Central memory CD8-positive, alpha-beta T cell (primary cell): ENCODE data around the gene PTPRM.

Source experiments
- ATAC-seq: fragments of 150-1000 bp; cut with Tn5 transposase; replicated peaks from 2 replicates; pipeline ENCODE4 v1.10.0; 2022; ENCODE audit warnings: mild to moderate bottlenecking, moderate FRiP score, moderate number of reproducible peaks; ENCODE audit not compliant: poor library complexity, severe bottlenecking; ENCODE audit errors: extremely low read depth
- DNase-seq, 2 donors: peaks; one replicate each; pipeline ENCODE4 v3.0.0; 2021; ENCODE audit warnings: low spot score in 2 of 2
- H3K27ac Mint-ChIP-seq: one replicate; pipeline ENCODE4 v1.8.0; 2022; ENCODE audit warnings: low read depth, mild to moderate bottlenecking, moderate library complexity, mixed read lengths
- H3K27me3 Mint-ChIP-seq: one replicate; pipeline ENCODE4 v1.8.0; 2022; ENCODE audit warnings: mixed read lengths
- H3K36me3 Mint-ChIP-seq: one replicate; pipeline ENCODE4 v1.8.0; 2022; ENCODE audit warnings: mild to moderate bottlenecking, moderate library complexity, mixed read lengths; ENCODE audit not compliant: insufficient read depth
- H3K4me1 Mint-ChIP-seq: one replicate; pipeline ENCODE4 v1.8.0; 2022; ENCODE audit warnings: mixed read lengths
- H3K4me3 Mint-ChIP-seq: one replicate; pipeline ENCODE4 v1.8.0; 2022; ENCODE audit warnings: mild to moderate bottlenecking, moderate library complexity, mixed read lengths
- H3K9me3 Mint-ChIP-seq: one replicate; pipeline ENCODE4 v1.8.0; 2022; ENCODE audit warnings: mixed read lengths

Gene PTPRM

DNA sequence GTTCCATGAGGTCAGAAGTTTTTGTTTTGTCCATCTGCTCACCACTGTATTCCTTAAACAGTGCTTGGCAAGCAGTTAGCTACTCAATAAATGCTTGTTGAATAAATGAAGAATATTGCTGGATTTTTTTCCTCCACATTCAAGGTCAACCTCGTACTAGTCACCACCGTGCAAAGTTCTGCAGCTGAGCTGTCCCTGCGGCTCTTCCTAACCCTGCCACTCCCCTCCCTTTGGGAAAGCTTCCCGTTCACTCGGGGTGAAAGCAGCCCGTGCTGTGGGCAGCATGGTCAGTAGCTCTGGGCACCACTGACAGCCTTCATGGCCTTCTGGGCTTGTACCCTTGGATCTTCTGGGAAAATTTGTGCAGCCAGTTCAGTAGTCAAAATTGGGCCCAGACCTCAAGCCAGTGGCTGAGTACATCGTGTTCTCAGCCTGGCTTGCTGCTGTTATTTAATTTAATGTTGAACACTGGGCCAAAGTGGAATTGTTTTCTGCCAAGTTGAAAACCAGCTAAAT, 572.8 kb downstream of the PTPRM start:
- H3K36me3 Mint-ChIP-seq, result peaks cover 4% of the 10 kb centered on the region
- no peak overlapping the region for H3K27ac Mint-ChIP-seq
- H3K4me1 Mint-ChIP-seq, result peaks cover 5% of the 10 kb centered on the region
- ATAC-seq (no peak), DNase-seq (no peak)
- no peak overlapping the region for H3K4me3 Mint-ChIP-seq
- no peaks in the 10 kb centered on the region for H3K27me3 Mint-ChIP-seq
- peaks cover 4% of the 10 kb centered on the region for H3K9me3 Mint-ChIP-seq

DNA sequence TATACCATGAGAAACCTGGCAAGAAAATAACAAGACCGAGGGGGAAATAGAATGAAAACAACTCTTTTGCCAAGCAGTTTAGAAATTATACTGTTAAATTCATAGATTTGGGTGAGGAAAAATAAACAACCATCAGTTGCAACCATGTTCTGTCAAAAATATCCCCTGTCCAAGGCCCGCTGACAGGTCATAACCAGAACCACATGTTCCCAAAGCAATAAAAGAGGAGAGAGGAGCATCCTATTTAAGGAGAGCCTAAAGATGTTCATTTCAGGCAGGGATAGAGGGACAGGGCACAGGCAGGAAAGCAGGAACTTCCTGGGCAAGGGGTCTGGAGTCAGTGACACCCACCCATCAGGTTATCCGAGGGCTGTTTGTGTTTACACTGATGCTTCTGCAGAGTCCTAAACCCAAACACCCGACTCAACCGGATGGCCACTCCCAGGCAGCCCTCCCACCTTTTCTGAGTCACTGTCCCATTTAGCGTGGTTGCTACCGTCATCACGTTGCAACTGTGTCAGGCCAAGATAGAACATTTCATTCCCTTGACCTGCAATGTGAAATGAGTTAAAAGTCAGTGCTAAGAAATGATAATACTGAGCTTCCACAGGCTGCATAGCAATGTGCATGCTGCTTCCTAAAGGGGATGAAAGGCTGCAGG, 573.9 kb downstream of the PTPRM start:
- Mint-ChIP-seq H3K4me1 (peaks cover 5% of the 10 kb centered on the region), H3K9me3 (peaks cover 5% of the 10 kb centered on the region), H3K4me3 (no peak overlapping the region), H3K27ac (no peak overlapping the region), H3K36me3 (peaks cover 4% of the 10 kb centered on the region), H3K27me3 (no peaks in the 10 kb centered on the region)
- DNase-seq (no peak), ATAC-seq (no peak)

DNA sequence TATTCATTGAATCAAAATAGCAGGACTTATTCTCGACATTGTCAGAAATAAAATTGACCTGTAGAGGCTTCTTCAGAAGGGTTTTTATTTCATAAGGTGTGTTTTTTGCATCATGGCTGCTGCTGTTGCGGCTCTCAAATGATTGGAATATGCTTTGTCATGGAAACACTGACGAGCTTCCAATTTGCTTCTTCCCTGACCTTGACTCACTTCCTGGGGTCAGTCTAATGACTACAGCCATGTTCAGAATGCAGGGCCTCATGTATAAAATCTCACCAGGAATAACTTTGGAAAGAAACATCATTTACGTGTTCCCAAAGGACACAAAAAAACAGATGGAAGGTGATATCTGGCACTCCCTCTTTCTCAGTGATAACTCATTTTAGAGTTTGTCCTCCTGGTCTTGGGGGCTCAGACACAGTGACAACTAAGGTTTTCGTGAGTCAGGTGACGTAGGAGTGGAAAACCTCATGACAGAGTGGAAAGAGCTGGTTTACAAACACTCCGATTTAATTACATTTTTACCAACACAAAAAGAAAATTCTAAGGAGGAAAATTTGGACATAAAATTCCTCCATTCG, 575.1 kb downstream of the PTPRM start:
- ATAC-seq (no peak), DNase-seq (no peak)
- H3K4me1 Mint-ChIP-seq, result peaks cover 2% of the 10 kb centered on the region
- no peak overlapping the region for H3K27ac Mint-ChIP-seq
- no peaks in the 10 kb centered on the region for H3K27me3 Mint-ChIP-seq
- H3K9me3 Mint-ChIP-seq, result peaks cover 5% of the 10 kb centered on the region
- no peak overlapping the region for H3K4me3 Mint-ChIP-seq
- H3K36me3 Mint-ChIP-seq, result peaks cover 10% of the 10 kb centered on the region

DNA sequence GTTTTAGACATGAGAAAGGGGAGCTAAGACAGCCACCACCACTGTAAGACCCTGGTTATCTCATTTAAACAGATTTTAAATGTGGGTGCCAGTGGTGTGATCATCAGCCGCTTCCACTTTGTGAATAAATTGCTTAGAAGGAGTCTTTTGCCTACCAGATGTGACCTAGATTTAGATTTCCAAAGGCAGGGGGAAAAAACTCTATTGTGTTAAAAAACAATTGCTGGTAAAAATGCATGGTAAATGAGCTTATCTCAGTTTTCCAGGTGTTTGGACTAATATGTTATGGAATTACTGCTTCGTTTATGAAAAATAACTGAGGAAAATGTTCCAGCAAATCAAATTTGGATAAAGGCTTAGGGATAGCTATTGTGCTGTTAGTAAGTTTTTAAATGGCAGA, 575.8 kb downstream of the PTPRM start:
- peaks cover 10% of the 10 kb centered on the region for H3K36me3 Mint-ChIP-seq
- ATAC-seq (no peak), DNase-seq (no peak)
- H3K4me3 Mint-ChIP-seq, result no peak overlapping the region
- no peaks in the 10 kb centered on the region for H3K27me3 Mint-ChIP-seq
- no peaks in the 10 kb centered on the region for H3K4me1 Mint-ChIP-seq
- no peak overlapping the region for H3K27ac Mint-ChIP-seq
- H3K9me3 Mint-ChIP-seq, result peaks cover 5% of the 10 kb centered on the region

DNA sequence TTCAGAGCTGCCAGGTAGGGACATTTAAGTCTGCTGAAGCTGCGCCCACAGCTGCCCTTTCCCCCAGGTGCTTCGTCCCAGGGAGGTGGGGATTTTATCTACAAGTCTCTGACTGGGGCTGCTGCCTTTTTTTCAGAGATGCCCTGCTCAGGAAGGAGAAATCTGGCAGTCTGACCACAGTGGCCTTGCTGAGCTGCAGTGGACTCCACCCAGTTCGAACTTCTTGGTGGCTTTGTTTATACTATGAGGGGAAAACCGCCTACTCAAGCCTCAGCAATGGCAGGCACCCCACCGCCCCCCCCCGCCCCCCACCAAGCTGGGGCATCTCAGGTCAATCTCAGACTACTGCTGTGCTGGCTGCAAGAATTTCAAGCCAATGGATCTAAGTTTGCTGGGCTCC, 584.1 kb downstream of the PTPRM start:
- no peaks in the 10 kb centered on the region for H3K27me3 Mint-ChIP-seq
- H3K4me3 Mint-ChIP-seq, result no peak overlapping the region
- DNase-seq, result no peak
- no peak overlapping the region for H3K27ac Mint-ChIP-seq
- no peak for ATAC-seq
- H3K36me3 Mint-ChIP-seq, result peaks cover 7% of the 10 kb centered on the region
- no peaks in the 10 kb centered on the region for H3K9me3 Mint-ChIP-seq
- peaks cover 8% of the 10 kb centered on the region for H3K4me1 Mint-ChIP-seq

DNA sequence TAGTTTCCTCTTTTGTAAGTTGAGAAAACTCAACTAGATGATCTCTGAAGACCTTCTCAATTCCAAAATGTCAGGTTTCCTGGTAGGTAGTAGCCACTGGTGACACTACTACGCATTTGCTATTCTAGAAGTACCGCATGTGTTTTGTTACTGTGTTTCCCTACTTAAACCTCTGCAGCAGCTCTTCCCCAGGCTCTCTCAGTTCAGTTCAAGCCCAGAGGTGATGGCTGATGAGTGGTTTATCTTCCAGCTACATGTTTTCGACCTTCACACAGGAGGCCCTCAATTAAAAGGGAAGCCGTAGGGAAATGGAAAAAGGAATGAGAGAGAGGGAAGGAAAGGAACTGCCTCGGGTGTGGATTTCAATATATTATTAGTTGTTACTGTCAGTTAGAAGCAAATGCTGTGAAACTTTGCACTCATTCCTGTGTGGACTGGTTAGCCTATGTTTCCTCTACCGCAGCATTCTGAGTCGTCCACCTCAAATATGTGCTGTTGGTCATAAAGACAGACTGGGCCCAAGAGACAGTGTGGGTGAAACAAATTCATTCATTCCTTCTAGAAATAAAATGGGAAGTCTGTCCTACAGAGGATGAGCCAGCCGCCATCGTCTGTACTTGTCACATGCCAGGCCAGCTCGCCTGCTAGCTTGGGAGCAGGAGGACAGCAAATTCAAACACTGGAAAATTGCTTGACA, 586.9 kb downstream of the PTPRM start:
- DNase-seq, result no peak

DNA sequence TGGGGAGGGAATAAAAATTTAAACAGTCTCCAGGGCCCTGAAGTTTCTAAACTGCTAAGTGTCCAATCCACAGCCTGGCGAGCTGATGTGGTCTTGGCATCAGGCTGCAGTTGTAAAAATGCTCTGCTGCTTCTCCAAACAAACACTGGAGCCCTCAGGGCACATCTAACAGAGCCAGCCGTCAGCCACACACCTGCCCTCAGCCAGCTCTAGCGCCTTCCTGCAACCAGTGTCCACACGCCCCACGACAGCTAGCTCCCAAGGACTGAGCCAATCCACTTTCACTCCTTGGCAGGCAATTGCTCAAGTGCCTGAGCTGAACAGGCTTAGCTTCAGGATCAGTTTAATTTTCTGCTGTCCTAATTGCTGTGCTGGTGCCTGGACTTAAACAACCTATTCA, 595.7 kb downstream of the PTPRM start:
- Mint-ChIP-seq H3K36me3 (no peaks in the 10 kb centered on the region), H3K4me3 (no peak overlapping the region), H3K4me1 (no peaks in the 10 kb centered on the region), H3K27me3 (no peaks in the 10 kb centered on the region), H3K27ac (no peak overlapping the region), H3K9me3 (peaks cover 9% of the 10 kb centered on the region)
- ATAC-seq (no peak), DNase-seq (no peak)

More for the DNA sequence above, 586.9 kb downstream of the PTPRM start:
- no peak for ATAC-seq
- H3K4me1 Mint-ChIP-seq, result no peaks in the 10 kb centered on the region
- no peak overlapping the region for H3K27ac Mint-ChIP-seq
- H3K36me3 Mint-ChIP-seq, result peaks cover 5% of the 10 kb centered on the region
- H3K27me3 Mint-ChIP-seq, result no peaks in the 10 kb centered on the region
- H3K9me3 Mint-ChIP-seq, result peaks cover 9% of the 10 kb centered on the region
- H3K4me3 Mint-ChIP-seq, result no peak overlapping the region

DNA sequence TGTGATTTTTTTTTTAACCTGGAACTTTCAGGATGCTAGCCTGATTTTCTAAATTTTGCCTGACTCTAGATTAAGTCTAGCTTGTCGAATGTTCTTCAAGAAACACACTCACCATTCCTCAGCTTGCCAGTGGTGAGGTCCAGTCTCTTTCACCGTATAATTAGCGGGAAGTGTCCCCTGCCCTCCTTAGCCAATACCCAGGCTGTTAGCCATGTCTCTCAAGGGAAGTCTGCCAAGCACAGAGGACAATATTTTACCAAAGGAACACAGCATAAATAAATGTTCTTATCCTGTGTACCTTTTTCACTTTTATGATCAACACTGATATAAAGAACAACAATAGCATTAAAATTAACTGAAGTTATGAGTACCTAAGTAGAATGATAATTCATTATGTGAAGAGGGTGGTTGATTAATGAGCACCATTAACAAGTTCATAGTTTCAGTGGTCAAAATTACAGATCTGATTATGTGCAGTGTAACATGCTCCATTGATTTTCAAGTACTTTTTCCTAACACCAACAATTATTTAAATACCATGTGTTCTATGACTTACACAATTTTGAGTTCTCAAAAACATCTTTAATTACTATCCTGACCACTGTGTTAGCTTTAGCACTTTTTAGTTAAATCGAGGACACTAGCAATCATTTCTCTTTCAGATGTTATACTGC, 596.3 kb downstream of the PTPRM start:
- DNase-seq (no peak), ATAC-seq (no peak)
- H3K36me3 Mint-ChIP-seq, result no peaks in the 10 kb centered on the region
- peaks cover 3% of the 10 kb centered on the region for H3K9me3 Mint-ChIP-seq
- H3K27ac Mint-ChIP-seq, result no peak overlapping the region
- no peaks in the 10 kb centered on the region for H3K27me3 Mint-ChIP-seq
- no peak overlapping the region for H3K4me3 Mint-ChIP-seq
- no peaks in the 10 kb centered on the region for H3K4me1 Mint-ChIP-seq

DNA sequence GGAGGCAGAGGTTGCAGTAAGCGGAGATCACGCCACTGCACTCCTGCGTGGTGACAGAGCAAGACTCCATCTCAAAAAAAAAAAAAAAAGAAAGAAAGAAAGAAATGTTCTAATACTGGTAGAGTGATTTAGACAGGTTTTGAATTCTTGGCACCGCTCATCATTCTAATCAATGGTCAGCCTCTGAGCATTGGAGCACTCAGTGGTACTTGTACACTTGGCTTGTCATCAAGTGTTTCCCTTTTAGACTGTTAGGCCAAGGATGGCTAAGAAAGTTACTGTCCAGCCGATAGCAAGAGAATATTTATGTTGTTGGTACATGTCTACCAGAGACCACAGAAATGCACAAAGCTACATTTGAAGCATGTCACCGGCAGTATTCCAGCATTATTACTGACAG, 598.0 kb downstream of the PTPRM start:
- no peaks in the 10 kb centered on the region for H3K4me1 Mint-ChIP-seq
- H3K27ac Mint-ChIP-seq, result no peak overlapping the region
- no peaks in the 10 kb centered on the region for H3K36me3 Mint-ChIP-seq
- no peaks in the 10 kb centered on the region for H3K9me3 Mint-ChIP-seq
- DNase-seq (no peak), ATAC-seq (no peak)
- H3K4me3 Mint-ChIP-seq, result no peak overlapping the region
- no peaks in the 10 kb centered on the region for H3K27me3 Mint-ChIP-seq

DNA sequence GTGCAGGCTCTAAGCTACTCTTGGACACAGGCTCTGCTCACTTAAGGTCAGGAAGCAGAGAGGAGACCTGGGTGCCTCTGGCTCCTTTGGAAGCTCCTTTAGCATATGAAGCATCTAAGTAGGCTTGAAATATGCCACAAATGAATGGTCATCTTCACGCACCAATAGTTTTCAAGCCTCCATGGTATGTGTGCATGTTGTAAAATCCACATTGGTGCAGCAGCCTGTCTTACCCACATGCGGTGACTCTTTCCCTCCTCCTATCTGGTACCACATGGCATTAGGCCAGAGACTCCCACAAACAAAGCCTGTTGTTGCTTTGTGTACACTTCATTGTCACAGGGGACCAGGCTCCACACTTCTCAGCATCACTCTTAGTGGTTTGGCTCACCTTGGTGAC, 599.9 kb downstream of the PTPRM start:
- H3K27me3 Mint-ChIP-seq, result no peaks in the 10 kb centered on the region
- no peaks in the 10 kb centered on the region for H3K36me3 Mint-ChIP-seq
- DNase-seq (no peak), ATAC-seq (no peak)
- H3K4me3 Mint-ChIP-seq, result no peak overlapping the region
- no peaks in the 10 kb centered on the region for H3K9me3 Mint-ChIP-seq
- H3K4me1 Mint-ChIP-seq, result no peaks in the 10 kb centered on the region
- no peak overlapping the region for H3K27ac Mint-ChIP-seq

DNA sequence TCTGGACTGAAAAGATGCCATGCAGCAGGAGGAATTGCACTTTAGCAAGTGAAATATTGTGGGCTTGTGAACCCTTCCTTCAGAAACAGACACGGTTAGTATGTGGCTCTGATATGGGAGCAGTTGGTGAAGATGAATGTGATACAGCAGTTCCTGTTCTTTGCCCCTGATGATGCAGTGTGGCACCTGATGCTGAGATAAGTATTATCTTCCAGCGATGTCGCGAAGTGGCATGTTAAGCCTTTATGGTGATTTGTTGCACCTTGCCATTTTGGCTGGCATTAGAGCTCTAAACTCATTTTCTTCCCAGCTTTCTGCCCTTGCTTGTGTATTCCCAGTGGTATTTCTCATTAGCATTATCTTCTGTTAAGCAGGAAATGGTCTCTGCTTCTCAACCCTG, 600.6 kb downstream of the PTPRM start:
- no peaks in the 10 kb centered on the region for H3K36me3 Mint-ChIP-seq
- ATAC-seq, result no peak
- H3K9me3 Mint-ChIP-seq, result no peaks in the 10 kb centered on the region
- no peaks in the 10 kb centered on the region for H3K4me1 Mint-ChIP-seq
- H3K27me3 Mint-ChIP-seq, result no peaks in the 10 kb centered on the region
- H3K27ac Mint-ChIP-seq, result no peak overlapping the region
- H3K4me3 Mint-ChIP-seq, result no peak overlapping the region
- no peak for DNase-seq

DNA sequence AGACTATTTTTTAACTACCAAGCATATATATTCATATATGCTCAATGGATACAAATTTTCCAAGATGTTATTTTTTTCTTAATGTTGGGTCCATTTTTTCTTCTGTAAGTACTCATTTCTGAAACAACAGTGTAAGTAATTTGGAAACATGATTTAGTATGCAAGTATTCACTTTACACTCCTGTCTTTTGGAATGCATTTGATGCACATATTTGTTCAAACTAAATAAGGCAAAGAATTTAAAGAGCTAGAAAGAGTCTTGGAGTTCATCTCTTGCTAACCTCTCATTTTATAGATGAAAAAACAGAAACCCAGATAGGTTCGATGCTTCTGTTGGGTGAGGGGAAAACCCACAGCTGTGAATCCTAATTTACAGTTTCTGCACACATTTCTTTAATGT, 602.6 kb downstream of the PTPRM start:
- H3K4me1 Mint-ChIP-seq, result no peaks in the 10 kb centered on the region

More for the DNA sequence above, 602.6 kb downstream of the PTPRM start:
- DNase-seq (no peak), ATAC-seq (no peak)
- Mint-ChIP-seq H3K9me3 (no peaks in the 10 kb centered on the region), H3K4me3 (no peak overlapping the region), H3K27ac (no peak overlapping the region), H3K36me3 (no peaks in the 10 kb centered on the region), H3K27me3 (no peaks in the 10 kb centered on the region)
